GM12872 (cell line): ENCODE measurements around the gene UNC93A.

Source experiments
- CTCF ChIP-seq: IDR thresholded peaks from 3 replicates; pipeline ENCODE4 v1.5.1; 2011; ENCODE audit warnings: low read depth, mild to moderate bottlenecking, low read length, moderate library complexity; ENCODE audit not compliant: insufficient read depth

UNC93A gene

GRCh38 chr6:167287513-167288048 lies 3.5 kb upstream of the UNC93A start:
- no peak for TF ChIP-seq CTCF

- TF ChIP-seq CTCF, result no peak
Observed at GRCh38 chr6:167291623-167292300, 647 bp downstream of the UNC93A start.

GRCh38 chr6:167292301-167293087 lies 1.4 kb downstream of the UNC93A start:
- TF ChIP-seq CTCF, result no peak

- no peak for TF ChIP-seq CTCF
Observed at GRCh38 chr6:167293088-167293589, 2.0 kb downstream of the UNC93A start.

GRCh38 chr6:167293590-167294091 lies 2.5 kb downstream of the UNC93A start:
- no peak for TF ChIP-seq CTCF

- no peak for TF ChIP-seq CTCF
Observed at GRCh38 chr6:167294241-167294640, 3.1 kb downstream of the UNC93A start.
